GM19397 (cell line): ENCODE measurements around the gene AMD1.
"Not testable (repeated sequence)": the region's sequence is repeated elsewhere in the genome, so short reads cannot be mapped to it uniquely, and the experiment has no call there.

ENCODE experiments used
- ATAC-seq: cut with Tn5 transposase; IDR thresholded peaks from one replicate; pipeline ENCODE4 v1.9.1; 2021; ENCODE audit warnings: mild to moderate bottlenecking, moderate library complexity; ENCODE audit not compliant: unreplicated experiment

The AMD1 gene

GRCh38 chr6:110873981-110874879 is at the start of gene AMD1:
AMD1 (plus strand) TSS chr6:110874785; CDS start chr6:110875106, 321 bp downstream.
- peak; percentile 67 for ATAC-seq

GRCh38 chr6:110826236-110827129 is 48.1 kb upstream of the AMD1 start:
- no peak for ATAC-seq

- ATAC-seq: no peak
These were observed 46.2 kb upstream of the AMD1 start for GRCh38 chr6:110828396-110828795.

DNA sequence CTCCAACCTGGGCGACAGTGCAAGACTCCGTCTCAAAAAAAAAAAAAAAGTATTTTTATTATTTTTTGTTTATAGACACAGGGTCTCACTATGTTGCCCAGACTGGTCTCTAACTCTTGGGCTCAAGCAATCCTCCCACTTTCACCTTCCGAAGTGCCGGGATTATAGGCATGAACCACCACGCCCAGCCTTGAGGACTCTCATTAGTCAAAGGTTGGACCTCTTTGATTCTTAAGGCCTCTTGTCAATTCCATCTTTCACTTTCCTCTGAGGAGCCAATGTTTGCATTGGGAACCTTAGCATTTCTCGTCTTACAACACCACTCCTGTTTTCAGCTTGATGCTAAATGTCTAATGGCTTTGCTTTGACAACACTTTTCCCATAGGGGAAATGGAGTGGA is 43.2 kb upstream of the AMD1 start:
- no peak for ATAC-seq

DNA sequence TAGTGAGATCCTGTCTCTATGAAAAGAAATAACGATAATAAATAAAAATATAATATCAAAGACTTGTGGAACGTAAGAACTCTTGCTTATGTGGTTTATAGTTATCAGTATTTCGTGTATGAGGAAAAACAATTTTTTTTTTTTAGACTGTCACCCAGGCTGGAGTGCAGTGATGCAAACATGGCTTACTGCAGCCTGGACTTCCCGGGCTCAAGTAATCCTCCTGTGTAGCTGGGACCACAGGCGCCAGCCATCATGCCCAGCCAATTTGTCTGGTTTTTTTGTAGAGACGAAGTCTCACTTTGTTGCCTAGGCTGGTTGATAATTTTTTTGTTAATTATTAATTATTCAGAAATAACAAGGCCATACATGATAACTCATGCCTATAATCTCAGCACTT is 40.8 kb upstream of the AMD1 start:
- no peak for ATAC-seq

- not testable (repeated sequence) for ATAC-seq
These were observed 38.8 kb upstream of the AMD1 start for GRCh38 chr6:110835751-110836150.

- no peak for ATAC-seq
These were observed 33.3 kb upstream of the AMD1 start for GRCh38 chr6:110841266-110841665.

GRCh38 chr6:110849781-110850180 is 24.8 kb upstream of the AMD1 start:
- no peak for ATAC-seq

DNA sequence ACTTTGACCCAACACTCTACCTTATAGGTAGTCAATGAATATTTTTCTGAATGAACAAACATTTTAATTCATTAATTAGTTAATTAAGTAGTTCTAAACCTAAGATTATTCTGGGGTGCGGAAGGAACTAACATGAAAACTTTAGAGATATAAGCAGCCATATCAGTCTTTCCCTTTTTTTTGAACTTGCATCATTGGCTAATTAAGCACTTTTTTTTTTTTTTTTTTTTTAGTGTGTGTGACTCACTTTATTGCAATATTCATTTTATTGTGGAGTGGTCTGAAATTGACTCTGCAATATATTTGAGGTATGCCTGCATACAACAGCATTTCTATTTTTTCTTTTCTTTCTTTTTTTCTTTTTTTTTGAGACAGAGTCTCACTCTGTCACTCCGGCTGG is 21.8 kb upstream of the AMD1 start:
- ATAC-seq: no peak

GRCh38 chr6:110853754-110854477 is 20.7 kb upstream of the AMD1 start:
- no peak for ATAC-seq

GRCh38 chr6:110856296-110856695 is 18.3 kb upstream of the AMD1 start:
- ATAC-seq: no peak

- ATAC-seq: no peak
These were observed 16.6 kb upstream of the AMD1 start for GRCh38 chr6:110858016-110858415.

GRCh38 chr6:110858562-110859214 is 15.9 kb upstream of the AMD1 start:
- no peak for ATAC-seq

DNA sequence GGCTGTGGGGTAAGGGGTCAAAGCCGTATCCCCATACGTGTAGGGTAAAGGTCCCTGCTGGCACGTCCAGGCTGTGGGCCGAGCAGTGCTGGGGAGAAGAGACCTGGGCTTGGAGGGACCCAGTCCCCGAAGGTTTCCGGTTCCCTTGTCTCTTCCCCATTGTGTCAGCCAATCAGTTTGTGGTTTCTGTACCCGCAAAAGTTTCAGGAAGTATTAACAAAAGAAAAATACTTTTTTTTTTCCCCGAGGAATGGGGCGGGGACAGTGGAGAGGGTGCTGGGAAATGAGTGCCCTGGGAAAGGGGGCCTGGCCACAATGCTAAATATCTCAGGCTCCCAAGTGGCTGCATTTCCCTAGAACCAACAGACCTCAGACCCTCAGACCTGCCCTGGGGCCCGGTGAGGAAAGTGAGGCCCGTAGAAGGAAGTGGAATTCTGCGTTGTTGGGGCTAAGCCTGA is 15.2 kb upstream of the AMD1 start:
- no peak for ATAC-seq

GRCh38 chr6:110864824-110865223 is 9.8 kb upstream of the AMD1 start:
- ATAC-seq: no peak

GRCh38 chr6:110874880-110875547 is 429 bp downstream of the AMD1 start:
- peak; percentile 16 for ATAC-seq

- ATAC-seq: peak; percentile 21
These were observed 1.1 kb downstream of the AMD1 start for GRCh38 chr6:110875548-110876169.

DNA sequence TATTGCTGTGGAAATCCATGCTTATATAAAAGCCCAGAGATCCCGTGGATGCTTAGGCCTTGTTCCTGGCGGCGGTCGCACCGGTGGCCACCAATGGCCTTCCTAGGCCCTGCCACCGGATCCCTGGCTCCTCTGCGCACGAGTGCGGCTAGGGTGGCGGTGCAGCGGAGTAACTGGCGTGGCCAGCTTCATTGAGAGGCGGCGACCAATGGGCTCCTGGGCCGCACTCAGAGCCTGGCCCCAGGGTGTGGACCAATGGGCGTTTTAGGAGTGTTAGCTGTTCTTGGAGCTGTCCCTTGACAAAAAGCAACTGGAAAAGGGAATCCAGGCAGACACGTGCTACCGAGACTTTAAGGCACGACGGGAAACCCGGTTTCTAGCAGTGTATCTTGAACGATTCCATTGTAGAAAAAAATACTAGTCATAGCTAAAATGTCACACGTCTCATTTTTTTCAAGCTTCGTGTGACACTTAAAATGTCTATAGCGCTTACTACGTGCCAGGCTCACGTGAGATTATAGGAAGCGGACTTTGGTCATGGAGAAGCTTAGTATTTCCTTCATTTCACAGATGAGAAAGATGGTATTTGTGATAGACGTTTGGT is 1.7 kb downstream of the AMD1 start:
- peak; percentile 43 for ATAC-seq
